ENCODE data around the gene FJX1. TPM values are rescaled to one million over a fixed set of nuclear protein-coding genes. Genes with fewer than 3 reads are reported as not detected.

The FJX1 gene
- polyA plus RNA-seq, 1 donor: 3.5 TPM

GRCh38 chr11:35618497-35619115, 346 bp downstream of the FJX1 start:
- DNase-seq: peak in 1 of 2 donors; percentile 59
- no CpG with 5 or more reads among the region's 91 CpGs for WGBS (ENCODE audit: insufficient coverage, low lambda C conversion rate)
- Histone ChIP-seq H3K36me3 (ENCODE audit: control insufficient read depth, insufficient read depth, low read length) (no peaks in the 10 kb centered on the region), H3K9me3 (ENCODE audit: control insufficient read depth, low read depth, low read length) (peaks cover 4% of the 10 kb centered on the region), H3K27me3 (ENCODE audit: control insufficient read depth, insufficient read depth, low read length) (peaks cover 46% of the 10 kb centered on the region), H3K4me3 (ENCODE audit: low read length) (peak overlapping the region; percentile 35), H3K27ac (ENCODE audit: low read length) (no peak overlapping the region), H3K4me1 (ENCODE audit: control insufficient read depth, insufficient read depth, low read length) (peaks cover 18% of the 10 kb centered on the region)

GRCh38 chr11:35619116-35619854, 1.0 kb downstream of the FJX1 start:
- H3K4me3 ChIP-seq (ENCODE audit: low read length): peak overlapping the region; percentile 42
- peaks cover 48% of the 10 kb centered on the region for H3K27me3 ChIP-seq (ENCODE audit: control insufficient read depth, insufficient read depth, low read length)
- H3K9me3 ChIP-seq (ENCODE audit: control insufficient read depth, low read depth, low read length): peaks cover 4% of the 10 kb centered on the region
- H3K27ac ChIP-seq (ENCODE audit: low read length): no peak overlapping the region
- no peaks in the 10 kb centered on the region for H3K36me3 ChIP-seq (ENCODE audit: control insufficient read depth, insufficient read depth, low read length)
- WGBS (ENCODE audit: insufficient coverage, low lambda C conversion rate): no CpG with 5 or more reads among the region's 84 CpGs
- peak in 1 of 2 donors; percentile 62 for DNase-seq
- H3K4me1 ChIP-seq (ENCODE audit: control insufficient read depth, insufficient read depth, low read length): peaks cover 18% of the 10 kb centered on the region

GRCh38 chr11:35619855-35620640, 1.8 kb downstream of the FJX1 start:
- WGBS (ENCODE audit: insufficient coverage, low lambda C conversion rate): 0% methylated on average over 3 of the region's 33 CpGs
- H3K9me3 ChIP-seq (ENCODE audit: control insufficient read depth, low read depth, low read length): peaks cover 4% of the 10 kb centered on the region
- H3K4me3 ChIP-seq (ENCODE audit: low read length): peak overlapping the region; percentile 42
- no peaks in the 10 kb centered on the region for H3K36me3 ChIP-seq (ENCODE audit: control insufficient read depth, insufficient read depth, low read length)
- H3K4me1 ChIP-seq (ENCODE audit: control insufficient read depth, insufficient read depth, low read length): peaks cover 18% of the 10 kb centered on the region
- H3K27me3 ChIP-seq (ENCODE audit: control insufficient read depth, insufficient read depth, low read length): peaks cover 50% of the 10 kb centered on the region
- peak in 1 of 2 donors; percentile 27 for DNase-seq
- H3K27ac ChIP-seq (ENCODE audit: low read length): no peak overlapping the region

- peaks cover 52% of the 10 kb centered on the region for H3K27me3 ChIP-seq (ENCODE audit: control insufficient read depth, insufficient read depth, low read length)
These were observed 2.5 kb downstream of the FJX1 start for GRCh38 chr11:35620795-35621194.

GRCh38 chr11:35621620-35622019, 3.4 kb downstream of the FJX1 start:
- peaks cover 4% of the 10 kb centered on the region for H3K9me3 ChIP-seq (ENCODE audit: control insufficient read depth, low read depth, low read length)
- H3K36me3 ChIP-seq (ENCODE audit: control insufficient read depth, insufficient read depth, low read length): no peaks in the 10 kb centered on the region
- 20% methylated on average over 1 of the region's 2 CpGs for WGBS (ENCODE audit: insufficient coverage, low lambda C conversion rate)
- H3K27ac ChIP-seq (ENCODE audit: low read length): no peak overlapping the region
- peak in 1 of 2 donors; percentile 27 for DNase-seq
- no peak overlapping the region for H3K4me3 ChIP-seq (ENCODE audit: low read length)
- peaks cover 18% of the 10 kb centered on the region for H3K4me1 ChIP-seq (ENCODE audit: control insufficient read depth, insufficient read depth, low read length)
- H3K27me3 ChIP-seq (ENCODE audit: control insufficient read depth, insufficient read depth, low read length): peaks cover 60% of the 10 kb centered on the region

More at GRCh38 chr11:35620795-35621194, 2.5 kb downstream of the FJX1 start:
- H3K4me1 ChIP-seq (ENCODE audit: control insufficient read depth, insufficient read depth, low read length): peaks cover 18% of the 10 kb centered on the region
- no peak overlapping the region for H3K27ac ChIP-seq (ENCODE audit: low read length)
- H3K4me3 ChIP-seq (ENCODE audit: low read length): no peak overlapping the region
- no peaks in the 10 kb centered on the region for H3K36me3 ChIP-seq (ENCODE audit: control insufficient read depth, insufficient read depth, low read length)
- no peak for DNase-seq
- WGBS (ENCODE audit: insufficient coverage, low lambda C conversion rate): 29% methylated on average over 1 of the region's 2 CpGs
- peaks cover 4% of the 10 kb centered on the region for H3K9me3 ChIP-seq (ENCODE audit: control insufficient read depth, low read depth, low read length)

GRCh38 chr11:35622070-35622469, 3.8 kb downstream of the FJX1 start:
- WGBS (ENCODE audit: insufficient coverage, low lambda C conversion rate): 80% methylated on average over 1 of the region's 3 CpGs
- H3K27me3 ChIP-seq (ENCODE audit: control insufficient read depth, insufficient read depth, low read length): peaks cover 61% of the 10 kb centered on the region
- DNase-seq: no peak

GRCh38 chr11:35623621-35624168, 5.4 kb downstream of the FJX1 start:
- Histone ChIP-seq H3K27ac (ENCODE audit: low read length) (no peak overlapping the region), H3K4me3 (ENCODE audit: low read length) (no peak overlapping the region), H3K9me3 (ENCODE audit: control insufficient read depth, low read depth, low read length) (peaks cover 4% of the 10 kb centered on the region), H3K36me3 (ENCODE audit: control insufficient read depth, insufficient read depth, low read length) (no peaks in the 10 kb centered on the region), H3K4me1 (ENCODE audit: control insufficient read depth, insufficient read depth, low read length) (peaks cover 14% of the 10 kb centered on the region), H3K27me3 (ENCODE audit: control insufficient read depth, insufficient read depth, low read length) (peaks cover 53% of the 10 kb centered on the region)
- WGBS (ENCODE audit: insufficient coverage, low lambda C conversion rate): 90% methylated on average over 2 of the region's 8 CpGs
- DNase-seq: no peak

More at GRCh38 chr11:35622070-35622469, 3.8 kb downstream of the FJX1 start:
- H3K4me3 ChIP-seq (ENCODE audit: low read length): no peak overlapping the region
- no peaks in the 10 kb centered on the region for H3K36me3 ChIP-seq (ENCODE audit: control insufficient read depth, insufficient read depth, low read length)
- H3K4me1 ChIP-seq (ENCODE audit: control insufficient read depth, insufficient read depth, low read length): peaks cover 18% of the 10 kb centered on the region
- H3K27ac ChIP-seq (ENCODE audit: low read length): no peak overlapping the region
- peaks cover 4% of the 10 kb centered on the region for H3K9me3 ChIP-seq (ENCODE audit: control insufficient read depth, low read depth, low read length)

- no peak for DNase-seq
- no peaks in the 10 kb centered on the region for H3K36me3 ChIP-seq (ENCODE audit: control insufficient read depth, insufficient read depth, low read length)
- 67% methylated on average over 1 of the region's 2 CpGs for WGBS (ENCODE audit: insufficient coverage, low lambda C conversion rate)
- peaks cover 2% of the 10 kb centered on the region for H3K9me3 ChIP-seq (ENCODE audit: control insufficient read depth, low read depth, low read length)
- peaks cover 51% of the 10 kb centered on the region for H3K27me3 ChIP-seq (ENCODE audit: control insufficient read depth, insufficient read depth, low read length)
- no peak overlapping the region for H3K27ac ChIP-seq (ENCODE audit: low read length)
- H3K4me3 ChIP-seq (ENCODE audit: low read length): no peak overlapping the region
- H3K4me1 ChIP-seq (ENCODE audit: control insufficient read depth, insufficient read depth, low read length): peaks cover 16% of the 10 kb centered on the region
These were observed 6.1 kb downstream of the FJX1 start for GRCh38 chr11:35624316-35624715.

- H3K9me3 ChIP-seq (ENCODE audit: control insufficient read depth, low read depth, low read length): no peaks in the 10 kb centered on the region
- DNase-seq: no peak
- peaks cover 17% of the 10 kb centered on the region for H3K4me1 ChIP-seq (ENCODE audit: control insufficient read depth, insufficient read depth, low read length)
- H3K27ac ChIP-seq (ENCODE audit: low read length): no peak overlapping the region
- no peak overlapping the region for H3K4me3 ChIP-seq (ENCODE audit: low read length)
- H3K27me3 ChIP-seq (ENCODE audit: control insufficient read depth, insufficient read depth, low read length): peaks cover 46% of the 10 kb centered on the region
- H3K36me3 ChIP-seq (ENCODE audit: control insufficient read depth, insufficient read depth, low read length): no peaks in the 10 kb centered on the region
These were observed 6.5 kb downstream of the FJX1 start for GRCh38 chr11:35624781-35625180.

GRCh38 chr11:35626501-35626900, 8.2 kb downstream of the FJX1 start:
- Histone ChIP-seq H3K27me3 (ENCODE audit: control insufficient read depth, insufficient read depth, low read length) (peaks cover 30% of the 10 kb centered on the region), H3K4me1 (ENCODE audit: control insufficient read depth, insufficient read depth, low read length) (peaks cover 10% of the 10 kb centered on the region), H3K4me3 (ENCODE audit: low read length) (no peak overlapping the region), H3K27ac (ENCODE audit: low read length) (no peak overlapping the region), H3K9me3 (ENCODE audit: control insufficient read depth, low read depth, low read length) (no peaks in the 10 kb centered on the region), H3K36me3 (ENCODE audit: control insufficient read depth, insufficient read depth, low read length) (no peaks in the 10 kb centered on the region)
- DNase-seq: no peak
- no CpG with 5 or more reads among the region's 2 CpGs for whole genome bisulfite sequencing (ENCODE audit: insufficient coverage, low lambda C conversion rate)

Measured in large intestine (tissue), 3 donors.